HCT116 (cell line): ENCODE results near the gene CES5A. TPM values are rescaled to one million over a fixed set of nuclear protein-coding genes. Genes with fewer than 3 reads are reported as not detected.

ENCODE experiments used
- ATAC-seq: fragments of 200-7000 bp; cut with Tn5 transposase; 2 replicates; pipeline ENCODE4 v1.9.1; 2020; ENCODE audit warnings: mild to moderate bottlenecking, moderate library complexity
- BruUV-seq: library from RNA; stranded (reverse); fragments of 400-500 nt; replicated peaks from 2 replicates; lab custom pipeline; 2021; lab: Mats Ljungman, UMichigan
- CTCF ChIA-PET: fragments of 300-600 bp; sonication (Branson Sonifier 250); formaldehyde crosslinking; loops from one replicate; lab custom pipeline; 2021; ENCODE audit warnings: antibody characterized with exemption; lab: Charles Lee
- POLR2A ChIA-PET: fragments of 300-600, 350-600 bp; sonication (Branson Sonifier 250); formaldehyde crosslinking; loops from one replicate; lab custom pipeline; 2021; ENCODE audit warnings: antibody characterized with exemption; lab: Charles Lee
- RAD21 ChIA-PET, 2 experiments: fragments of 300-600 bp; sonication (Branson Sonifier 250); formaldehyde crosslinking; loops; one replicate each; lab custom pipeline; 2023; ENCODE audit warnings: low total read pairs in 2 of 2; ENCODE audit not compliant: uncharacterized antibody in 2 of 2, unreplicated experiment in 2 of 2, low non-redundant PET in 1 of 2; lab: Charles Lee
- DNase-seq: peaks from one replicate; pipeline ENCODE4 v3.0.0-alpha.2; 2010; ENCODE audit warnings: low read depth, low spot score
- H2AFZ ChIP-seq: fragments of 200-600 bp; shearing (Covaris generic), sonication (generic); 2 replicates; pipeline ENCODE4 v1.6.1; 2017; ENCODE audit warnings: low read depth, mixed run types, mixed read lengths, antibody characterized with exemption, low read length; ENCODE audit not compliant: poor library complexity, severe bottlenecking
- H3K27ac ChIP-seq: 2 replicates; pipeline ENCODE4 v1.5.1; 2012; ENCODE audit warnings: low read depth, low read length
- H3K27me3 ChIP-seq: fragments of 200-600 bp; sonication (generic); 2 replicates; pipeline ENCODE4 v1.6.1; 2016; ENCODE audit warnings: mixed run types, low read length, mixed read lengths; ENCODE audit not compliant: insufficient read depth
- H3K36me3 ChIP-seq, 2 experiments: fragments of 200-500 bp in 1 of 2; fragments of 200-600 bp in 1 of 2; sonication (Bioruptor generic) in 1 of 2; sonication (generic) in 1 of 2; 2 replicates each; pipeline versions ENCODE4 v1.5.1 to v1.6.1; 2014 to 2016; ENCODE audit warnings: low read length in 2 of 2, inconsistent platforms in 1 of 2, mixed read lengths in 1 of 2, mixed run types in 1 of 2; ENCODE audit not compliant: insufficient read depth in 2 of 2, control insufficient read depth in 1 of 2
- H3K4me1 ChIP-seq, 2 experiments: fragments of 200-600 bp in 1 of 2; sonication (generic) in 1 of 2; 2 replicates each; pipeline versions ENCODE4 v1.5.1 to v1.6.1; 2012 to 2017; ENCODE audit warnings: low read length in 2 of 2, inconsistent platforms in 1 of 2, mild to moderate bottlenecking in 1 of 2, mixed read lengths in 1 of 2, mixed run types in 1 of 2, moderate library complexity in 1 of 2; ENCODE audit not compliant: insufficient read depth in 2 of 2, control insufficient read depth in 1 of 2
- H3K4me2 ChIP-seq: fragments of 200-600 bp; sonication (generic); 2 replicates; pipeline ENCODE4 v1.6.1; 2017; ENCODE audit warnings: mixed run types, low read length, mixed read lengths
- H3K4me3 ChIP-seq, 2 experiments: fragments of 200-600 bp in 1 of 2; sonication (generic) in 1 of 2; replicated peaks in 1 of 2; 2 replicates each; pipeline ENCODE4 v1.5.1; 2011 to 2016; ENCODE audit warnings: low read length in 2 of 2, control low read depth in 1 of 2, low read depth in 1 of 2, mild to moderate bottlenecking in 1 of 2, mixed read lengths in 1 of 2, mixed run types in 1 of 2
- H3K79me2 ChIP-seq: fragments of 200-600 bp; sonication (generic); 2 replicates; pipeline ENCODE4 v1.6.1; 2017; ENCODE audit warnings: mild to moderate bottlenecking, mixed run types, low read length, moderate library complexity, mixed read lengths; ENCODE audit not compliant: insufficient read depth
- H3K9ac ChIP-seq: fragments of 200-600 bp; sonication (generic); 2 replicates; pipeline ENCODE4 v1.6.1; 2016; ENCODE audit warnings: low read length, mixed read lengths
- H3K9me2 ChIP-seq: fragments of 200-600 bp; sonication (generic), shearing (Covaris generic); 2 replicates; pipeline ENCODE4 v1.6.1; 2017; ENCODE audit warnings: mixed run types, mild to moderate bottlenecking, moderate library complexity; ENCODE audit not compliant: insufficient read depth
- H3K9me3 ChIP-seq, 2 experiments: fragments of 200-500 bp in 1 of 2; fragments of 200-600 bp in 1 of 2; sonication (Bioruptor generic) in 1 of 2; sonication (generic) in 1 of 2; 2 replicates each; pipeline ENCODE4 v1.6.1; 2014 to 2017; ENCODE audit warnings: low read length in 2 of 2, mixed read lengths in 2 of 2, inconsistent platforms in 1 of 2, low read depth in 1 of 2, mild to moderate bottlenecking in 1 of 2, mixed run types in 1 of 2, moderate library complexity in 1 of 2; ENCODE audit not compliant: control insufficient read depth in 1 of 2, insufficient read depth in 1 of 2
- H4K20me1 ChIP-seq: fragments of 200-600 bp; sonication (generic), shearing (Covaris generic); 2 replicates; pipeline ENCODE4 v1.6.1; 2017; ENCODE audit warnings: mixed run types, mild to moderate bottlenecking, moderate library complexity; ENCODE audit not compliant: insufficient read depth
- ATF3 ChIP-seq: IDR thresholded peaks from 2 replicates; pipeline ENCODE4 v1.6.1; 2012
- CBX3 ChIP-seq: IDR thresholded peaks from 2 replicates; pipeline ENCODE4 v1.6.1; 2012; ENCODE audit warnings: low read depth
- CTCF ChIP-seq, 3 experiments: fragments of 200-600 bp in 1 of 3; sonication (generic) in 1 of 3; IDR thresholded peaks in 2 of 3; conservative IDR thresholded peaks in 1 of 3; 2 replicates each; pipeline ENCODE4 v1.5.1; 2012 to 2017; ENCODE audit warnings: low read depth in 2 of 3, low read length in 2 of 3, antibody characterized with exemption in 1 of 3, borderline replicate concordance in 1 of 3, control low read depth in 1 of 3, mild to moderate bottlenecking in 1 of 3, mixed read lengths in 1 of 3, mixed run types in 1 of 3, moderate library complexity in 1 of 3; ENCODE audit not compliant: insufficient read depth in 1 of 3
- EGR1 ChIP-seq: IDR thresholded peaks from 2 replicates; pipeline ENCODE4 v1.6.1; 2012; ENCODE audit warnings: low read depth
- ELF1 ChIP-seq: IDR thresholded peaks from 2 replicates; pipeline ENCODE4 v1.6.1; 2012; ENCODE audit warnings: low read depth, borderline replicate concordance
- EZH2phosphoT487 ChIP-seq: fragments of 200-600 bp; IDR thresholded peaks from 2 replicates; pipeline ENCODE4 v1.6.1; 2018; ENCODE audit warnings: antibody characterized with exemption, borderline replicate concordance
- FOSL1 ChIP-seq: IDR thresholded peaks from 2 replicates; pipeline ENCODE4 v1.6.1; 2012; ENCODE audit warnings: low read depth
- JUND ChIP-seq: IDR thresholded peaks from 2 replicates; pipeline ENCODE4 v1.6.1; 2012
- POLR2A ChIP-seq: IDR thresholded peaks from 2 replicates; pipeline ENCODE4 v1.7.0; 2011; ENCODE audit warnings: borderline replicate concordance; ENCODE audit not compliant: insufficient read depth, insufficient read length; ENCODE audit errors: extremely low read depth
- POLR2AphosphoS5 ChIP-seq: IDR thresholded peaks from 2 replicates; pipeline ENCODE4 v1.6.1; 2011; ENCODE audit warnings: mild to moderate bottlenecking, low read depth, low read length, moderate library complexity
- SRF ChIP-seq: IDR thresholded peaks from 2 replicates; pipeline ENCODE4 v1.6.1; 2012; ENCODE audit warnings: low read depth
- TCF7L2 ChIP-seq: IDR thresholded peaks from 2 replicates; pipeline ENCODE4 v1.7.0; 2011; ENCODE audit warnings: borderline replicate concordance, inconsistent platforms; ENCODE audit not compliant: insufficient read depth, insufficient read length; ENCODE audit errors: extremely low read depth
- YY1 ChIP-seq: IDR thresholded peaks from 2 replicates; pipeline ENCODE4 v1.6.1; 2011; ENCODE audit warnings: low read length, low read depth, moderate library complexity, mild to moderate bottlenecking; ENCODE audit not compliant: insufficient replicate concordance; ENCODE audit errors: extremely low read depth
- ZBTB33 ChIP-seq: IDR thresholded peaks from 2 replicates; pipeline ENCODE4 v1.6.1; 2011; ENCODE audit warnings: mild to moderate bottlenecking, low read length, moderate library complexity; ENCODE audit not compliant: insufficient replicate concordance; ENCODE audit errors: extremely low read depth
- ZFX ChIP-seq: fragments of 450-650 bp; IDR thresholded peaks from 2 replicates; pipeline ENCODE4 v1.6.1; 2017
- intact Hi-C: fragments of 100-400 bp; cut with micrococcal nuclease; formaldehyde crosslinking; loops from 2 replicates; pipeline ENCODE4 v1.10.0; 2022
- total RNA-seq: library from RNA; stranded (reverse); gene quantifications from one replicate; pipeline ENCODE4 v1.2.1, GENCODE V29; 2021; ENCODE audit not compliant: unreplicated experiment
- TF ChIP-seq, protein P1 (sequence below): IDR thresholded peaks from 2 replicates; pipeline ENCODE4 v1.6.1; 2012

The CES5A gene
- total RNA-seq, 1 experiment from 2014 or later: not detected

DNA sequence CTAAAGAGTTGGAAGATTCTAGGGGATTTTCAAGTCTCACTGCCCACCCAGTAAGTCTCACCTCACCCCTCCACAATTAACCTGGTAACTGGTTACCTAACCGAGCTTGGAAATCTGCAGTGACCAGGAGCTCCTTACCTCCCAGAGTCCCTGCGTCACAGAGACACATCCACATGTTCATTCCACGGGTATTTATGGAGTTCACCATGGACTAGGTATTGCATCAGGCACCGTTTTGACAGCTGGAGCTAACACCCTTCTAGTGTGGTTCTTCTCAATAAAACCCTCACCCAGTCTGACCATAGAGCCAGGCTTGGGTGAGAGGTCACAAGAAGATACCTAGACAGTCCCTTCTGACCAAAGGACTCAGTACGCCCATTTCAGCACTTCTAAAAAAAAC is 2.1 kb downstream of the CES5A start (continued):
- TF ChIP-seq CTCF (IDR thresholded peaks at IDR 0.05 in 2 of 3, conservative IDR thresholded peaks at IDR 0.05 in 1 of 3; ENCODE audit: borderline replicate concordance in 1 of 3, insufficient read depth in 1 of 3, low read depth in 2 of 3, low read length in 2 of 3): no peak

GRCh38 chr16:55872130-55872529 is 3.0 kb downstream of the CES5A start:
- Histone ChIP-seq H3K9me3 (no peaks in the 10 kb centered on the region), H3K27ac (no peak overlapping the region), H2AFZ (no peak overlapping the region), H4K20me1 (no peaks in the 10 kb centered on the region), H3K27me3 (peaks cover 38% of the 10 kb centered on the region), H3K79me2 (no peaks in the 10 kb centered on the region), H3K36me3 (no peaks in the 10 kb centered on the region), H3K4me3 (no peak overlapping the region), H3K9me2 (no peaks in the 10 kb centered on the region), H3K4me2 (no peak overlapping the region), H3K4me1 (peaks cover 0 to 5% of the 10 kb centered on the region in 2 experiments; a peak in 1 of 4 replicates), H3K9ac (no peak overlapping the region)
- no peak for ATAC-seq
- ChIA-PET POLR2A (no interaction called here), RAD21 (no interaction called here), CTCF (no interaction called here)
- BruUV-seq: no TSS peak
- intact Hi-C loops: no loop called here
- DNase-seq: no peak
- no peak for TF ChIP-seq CTCF (IDR thresholded peaks at IDR 0.05 in 2 of 3, conservative IDR thresholded peaks at IDR 0.05 in 1 of 3; ENCODE audit: borderline replicate concordance in 1 of 3, insufficient read depth in 1 of 3, low read depth in 2 of 3, low read length in 2 of 3)
- no peak for TF ChIP-seq SRF
- TF ChIP-seq ZBTB33: no peak
- TF ChIP-seq JUND: no peak
- TF ChIP-seq EGR1: no peak
- TF ChIP-seq ZFX: no peak
- TF ChIP-seq, protein P1, sequence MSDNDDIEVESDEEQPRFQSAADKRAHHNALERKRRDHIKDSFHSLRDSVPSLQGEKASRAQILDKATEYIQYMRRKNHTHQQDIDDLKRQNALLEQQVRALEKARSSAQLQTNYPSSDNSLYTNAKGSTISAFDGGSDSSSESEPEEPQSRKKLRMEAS: no peak
- TF ChIP-seq POLR2A: no peak
- no peak for TF ChIP-seq TCF7L2
- TF ChIP-seq ATF3: no peak
- no peak for TF ChIP-seq FOSL1
- TF ChIP-seq YY1: no peak
- no peak for TF ChIP-seq EZH2phosphoT487
- TF ChIP-seq POLR2AphosphoS5: no peak
- no peak for TF ChIP-seq CBX3
- TF ChIP-seq ELF1: no peak
